MM.1S (cell line): Measurements from ENCODE around the gene PLEKHM3.

Experiments
- CTCF ChIP-seq: fragments of 300-600 bp; sonication (generic); IDR thresholded peaks from 2 replicates; pipeline ENCODE4 v1.5.1; 2016; ENCODE audit warnings: antibody characterized with exemption, low read length, mixed read lengths
- EZH2 ChIP-seq: fragments of 300-600 bp; sonication (generic); optimal IDR thresholded peaks from 2 replicates; pipeline ENCODE3; 2017; ENCODE audit warnings: low read depth, mild to moderate bottlenecking, antibody characterized with exemption, low read length, mixed read lengths

- no peak for TF ChIP-seq CTCF
- TF ChIP-seq EZH2: no peak
Observed at GRCh38 chr2:207935991-207936370, 89.3 kb downstream of the PLEKHM3 start.
